ENCODE data around the gene BMP7.

The BMP7 gene

DNA sequence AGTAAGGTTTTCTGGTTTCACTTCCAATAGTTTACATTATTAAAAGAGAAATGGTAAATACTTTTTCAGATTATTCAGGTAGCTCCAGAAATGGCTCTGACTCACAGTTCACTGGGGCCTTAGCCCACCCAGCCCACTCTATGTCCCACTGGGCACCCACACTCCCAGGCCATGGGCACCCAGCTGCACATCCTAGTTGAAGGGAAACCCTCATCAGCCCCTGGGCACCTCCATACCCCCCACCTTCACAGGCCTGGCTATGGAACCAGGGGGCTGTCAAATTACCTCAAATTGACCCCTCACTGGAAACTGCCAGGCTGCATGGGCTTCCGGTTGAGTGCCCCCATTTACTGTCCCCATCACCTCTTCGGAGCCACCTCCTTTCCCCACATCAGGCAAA, 51.5 kb downstream of the BMP7 start:
- TF ChIP-seq, protein P1, sequence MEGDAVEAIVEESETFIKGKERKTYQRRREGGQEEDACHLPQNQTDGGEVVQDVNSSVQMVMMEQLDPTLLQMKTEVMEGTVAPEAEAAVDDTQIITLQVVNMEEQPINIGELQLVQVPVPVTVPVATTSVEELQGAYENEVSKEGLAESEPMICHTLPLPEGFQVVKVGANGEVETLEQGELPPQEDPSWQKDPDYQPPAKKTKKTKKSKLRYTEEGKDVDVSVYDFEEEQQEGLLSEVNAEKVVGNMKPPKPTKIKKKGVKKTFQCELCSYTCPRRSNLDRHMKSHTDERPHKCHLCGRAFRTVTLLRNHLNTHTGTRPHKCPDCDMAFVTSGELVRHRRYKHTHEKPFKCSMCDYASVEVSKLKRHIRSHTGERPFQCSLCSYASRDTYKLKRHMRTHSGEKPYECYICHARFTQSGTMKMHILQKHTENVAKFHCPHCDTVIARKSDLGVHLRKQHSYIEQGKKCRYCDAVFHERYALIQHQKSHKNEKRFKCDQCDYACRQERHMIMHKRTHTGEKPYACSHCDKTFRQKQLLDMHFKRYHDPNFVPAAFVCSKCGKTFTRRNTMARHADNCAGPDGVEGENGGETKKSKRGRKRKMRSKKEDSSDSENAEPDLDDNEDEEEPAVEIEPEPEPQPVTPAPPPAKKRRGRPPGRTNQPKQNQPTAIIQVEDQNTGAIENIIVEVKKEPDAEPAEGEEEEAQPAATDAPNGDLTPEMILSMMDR (conservative IDR thresholded peaks at IDR 0.05; ENCODE audit: low read length), result no peak
- no peak for TF ChIP-seq EZH2phosphoT487 (IDR thresholded peaks at IDR 0.05; ENCODE audit: borderline replicate concordance)
- Histone ChIP-seq H2AFZ (ENCODE audit: low read length) (no peak overlapping the region), H3K4me2 (ENCODE audit: low read depth, low read length, poor library complexity, severe bottlenecking) (no peak overlapping the region), H3K9ac (ENCODE audit: low read depth, low read length, poor library complexity, severe bottlenecking) (no peak overlapping the region), H3K9me3 (ENCODE audit: insufficient read depth, low read depth, low read length) (no peaks in the 10 kb centered on the region), H3K4me1 (ENCODE audit: insufficient read depth, low read length, poor library complexity, severe bottlenecking) (no peaks in the 10 kb centered on the region), H3K9me2 (replicated peaks; ENCODE audit: low read depth, low read length) (no peaks in the 10 kb centered on the region), H3K4me3 (ENCODE audit: low read length, poor library complexity, severe bottlenecking) (no peak overlapping the region), H3K79me2 (ENCODE audit: insufficient read depth, low read length) (no peaks in the 10 kb centered on the region), H4K20me1 (ENCODE audit: insufficient read depth, low read length, poor library complexity, severe bottlenecking) (no peaks in the 10 kb centered on the region), H3F3A (ENCODE audit: low read depth) (no peaks in the 10 kb centered on the region), H3K27me3 (ENCODE audit: insufficient read depth, low read length, poor library complexity, severe bottlenecking) (no peaks in the 10 kb centered on the region), H3K36me3 (ENCODE audit: insufficient read depth, low read length) (no peaks in the 10 kb centered on the region)

DNA sequence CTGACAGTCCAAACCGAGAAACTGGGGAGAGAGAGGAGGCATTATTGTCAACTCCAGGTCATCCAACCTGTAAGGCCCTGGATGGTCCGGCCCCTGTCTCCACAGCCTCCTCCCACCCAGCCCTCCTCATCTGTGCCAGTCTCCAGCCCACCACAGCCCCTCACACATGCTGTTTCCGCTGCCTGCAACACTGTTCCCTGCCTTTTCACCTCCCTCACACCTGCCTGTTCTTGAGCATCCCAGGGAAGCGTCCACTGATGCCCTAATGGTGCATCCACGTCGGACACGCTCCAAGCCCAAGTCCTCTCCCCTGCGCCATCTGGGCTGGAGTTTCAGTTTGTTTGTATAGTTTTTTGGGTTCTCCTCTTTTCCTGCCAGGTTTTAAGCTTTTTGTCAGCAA, 52.0 kb downstream of the BMP7 start:
- no peak overlapping the region for H3K4me3 ChIP-seq (ENCODE audit: low read length, poor library complexity, severe bottlenecking)
- H3F3A ChIP-seq (ENCODE audit: low read depth), result no peaks in the 10 kb centered on the region
- H4K20me1 ChIP-seq (ENCODE audit: insufficient read depth, low read length, poor library complexity, severe bottlenecking), result no peaks in the 10 kb centered on the region
- H3K9ac ChIP-seq (ENCODE audit: low read depth, low read length, poor library complexity, severe bottlenecking), result no peak overlapping the region
- no peaks in the 10 kb centered on the region for H3K9me3 ChIP-seq (ENCODE audit: insufficient read depth, low read depth, low read length)
- H3K36me3 ChIP-seq (ENCODE audit: insufficient read depth, low read length), result no peaks in the 10 kb centered on the region
- H3K4me1 ChIP-seq (ENCODE audit: insufficient read depth, low read length, poor library complexity, severe bottlenecking), result no peaks in the 10 kb centered on the region
- H3K4me2 ChIP-seq (ENCODE audit: low read depth, low read length, poor library complexity, severe bottlenecking), result no peak overlapping the region
- no peak overlapping the region for H2AFZ ChIP-seq (ENCODE audit: low read length)
- TF ChIP-seq, protein P1 (conservative IDR thresholded peaks at IDR 0.05; ENCODE audit: low read length), result no peak
- no peak for TF ChIP-seq EZH2phosphoT487 (IDR thresholded peaks at IDR 0.05; ENCODE audit: borderline replicate concordance)
- H3K27me3 ChIP-seq (ENCODE audit: insufficient read depth, low read length, poor library complexity, severe bottlenecking), result no peaks in the 10 kb centered on the region
- H3K9me2 ChIP-seq (replicated peaks; ENCODE audit: low read depth, low read length), result no peaks in the 10 kb centered on the region
- no peaks in the 10 kb centered on the region for H3K79me2 ChIP-seq (ENCODE audit: insufficient read depth, low read length)

DNA sequence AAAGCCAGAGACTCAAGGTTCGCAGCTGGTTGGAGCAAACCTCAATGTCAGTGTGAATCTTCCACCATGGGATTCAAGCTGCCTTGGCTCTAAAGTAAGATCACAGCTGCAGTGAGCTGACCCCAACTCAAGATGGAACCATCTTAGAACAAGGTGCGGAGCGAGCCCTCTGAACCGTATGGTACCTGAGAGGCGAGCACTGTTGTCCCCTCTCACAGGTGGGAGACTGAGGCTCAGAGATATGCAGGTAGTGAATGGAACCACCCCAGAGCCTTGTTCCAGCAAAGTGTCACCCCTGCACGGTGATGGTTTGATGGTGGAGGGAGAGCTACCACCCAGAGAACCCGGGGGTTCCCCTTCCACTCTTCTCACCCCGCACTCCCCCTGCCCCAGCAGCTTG, 52.5 kb downstream of the BMP7 start:
- Histone ChIP-seq H2AFZ (ENCODE audit: low read length) (no peak overlapping the region), H3K9me3 (ENCODE audit: insufficient read depth, low read depth, low read length) (no peaks in the 10 kb centered on the region), H3K9ac (ENCODE audit: low read depth, low read length, poor library complexity, severe bottlenecking) (no peak overlapping the region), H3F3A (ENCODE audit: low read depth) (no peaks in the 10 kb centered on the region), H3K9me2 (replicated peaks; ENCODE audit: low read depth, low read length) (no peaks in the 10 kb centered on the region), H3K4me1 (ENCODE audit: insufficient read depth, low read length, poor library complexity, severe bottlenecking) (no peaks in the 10 kb centered on the region), H4K20me1 (ENCODE audit: insufficient read depth, low read length, poor library complexity, severe bottlenecking) (no peaks in the 10 kb centered on the region), H3K36me3 (ENCODE audit: insufficient read depth, low read length) (no peaks in the 10 kb centered on the region), H3K4me3 (ENCODE audit: low read length, poor library complexity, severe bottlenecking) (no peak overlapping the region), H3K79me2 (ENCODE audit: insufficient read depth, low read length) (no peaks in the 10 kb centered on the region), H3K4me2 (ENCODE audit: low read depth, low read length, poor library complexity, severe bottlenecking) (no peak overlapping the region), H3K27me3 (ENCODE audit: insufficient read depth, low read length, poor library complexity, severe bottlenecking) (no peaks in the 10 kb centered on the region)
- TF ChIP-seq, protein P1 (conservative IDR thresholded peaks at IDR 0.05; ENCODE audit: low read length), result no peak
- no peak for TF ChIP-seq EZH2phosphoT487 (IDR thresholded peaks at IDR 0.05; ENCODE audit: borderline replicate concordance)
